Measurements from ENCODE around the gene IL3RA. TPM values are rescaled to one million over a fixed set of nuclear protein-coding genes. Genes with fewer than 3 reads are reported as not detected.
"Not testable (repeated sequence)": the region's sequence is repeated elsewhere in the genome, so short reads cannot be mapped to it uniquely, and the experiment has no call there.

The IL3RA gene
- total RNA-seq, 4 donors from 2014 or later = 5.0 to 19.1 (median 11.4) TPM

- Histone ChIP-seq H3K36me3 (peaks cover 33 to 81% (median 62%) of the 10 kb centered on the region in 4 donors), H3K27ac (replicated peaks in 1 of 4) (no peak overlapping the region), H3K4me1 (no peaks in the 10 kb centered on the region), H3K9me3 (peaks cover 0 to 28% (median 11%) of the 10 kb centered on the region in 4 donors), H3K27me3 (no peaks in the 10 kb centered on the region), H3K4me3 (no peak overlapping the region)
- TF ChIP-seq POLR2AphosphoS5 (IDR thresholded peaks at IDR 0.05) (no peak), CTCF (IDR thresholded peaks at IDR 0.05) (no peak), EP300 (IDR thresholded peaks at IDR 0.05) (no peak), POLR2A (IDR thresholded peaks at IDR 0.05; ENCODE audit: low read depth) (no peak)
- 93% methylated on average over 4 of the region's 4 CpGs for WGBS
- intact Hi-C loops (cut with DNase I) = no loop called here
- DNase-seq (ENCODE audit: extremely low spot score) = no peak
These were observed 85.5 kb downstream of the IL3RA start for GRCh38 chrX:1422135-1422465.

- Histone ChIP-seq H3K4me3 (no peak overlapping the region), H3K9me3 (peaks cover 0 to 26% (median 9%) of the 10 kb centered on the region in 4 donors), H3K4me1 (no peaks in the 10 kb centered on the region), H3K27ac (replicated peaks in 1 of 4) (no peak overlapping the region), H3K36me3 (peaks cover 35 to 82% (median 63%) of the 10 kb centered on the region in 4 donors), H3K27me3 (no peaks in the 10 kb centered on the region)
- DNase-seq (ENCODE audit: extremely low spot score) = no peak
- intact Hi-C loops (cut with DNase I) = no loop called here
- 50% methylated on average over 2 of the region's 2 CpGs for WGBS
- TF ChIP-seq CTCF (IDR thresholded peaks at IDR 0.05) (no peak), POLR2AphosphoS5 (IDR thresholded peaks at IDR 0.05) (no peak), POLR2A (IDR thresholded peaks at IDR 0.05; ENCODE audit: low read depth) (no peak), EP300 (IDR thresholded peaks at IDR 0.05) (no peak)
These were observed 86.6 kb downstream of the IL3RA start for GRCh38 chrX:1423215-1423614.

GRCh38 chrX:1424147-1424851 is 87.7 kb downstream of the IL3RA start:
- WGBS = 73% methylated on average over 9 of the region's 9 CpGs
- peaks cover 0 to 19% (median 4%) of the 10 kb centered on the region in 4 donors for H3K9me3 ChIP-seq
- intact Hi-C loops (cut with DNase I) = no loop called here
- no peaks in the 10 kb centered on the region for H3K27me3 ChIP-seq
- H3K36me3 ChIP-seq = peaks cover 30 to 71% (median 53%) of the 10 kb centered on the region in 4 donors
- DNase-seq (ENCODE audit: extremely low spot score) = no peak
- H3K27ac ChIP-seq (replicated peaks in 1 of 4) = no peak overlapping the region
- no peaks in the 10 kb centered on the region for H3K4me1 ChIP-seq
- TF ChIP-seq POLR2AphosphoS5 (IDR thresholded peaks at IDR 0.05) (no peak), EP300 (IDR thresholded peaks at IDR 0.05) (no peak), CTCF (IDR thresholded peaks at IDR 0.05) (no peak), POLR2A (IDR thresholded peaks at IDR 0.05; ENCODE audit: low read depth) (no peak)
- no peak overlapping the region for H3K4me3 ChIP-seq

GRCh38 chrX:1425381-1425780 is 88.8 kb downstream of the IL3RA start:
- Histone ChIP-seq H3K36me3 (peaks cover 30 to 75% (median 54%) of the 10 kb centered on the region in 4 donors), H3K27ac (replicated peaks in 1 of 4) (no peak overlapping the region), H3K27me3 (no peaks in the 10 kb centered on the region), H3K9me3 (peaks cover 0 to 19% (median 4%) of the 10 kb centered on the region in 4 donors), H3K4me1 (no peaks in the 10 kb centered on the region), H3K4me3 (no peak overlapping the region)
- TF ChIP-seq EP300 (IDR thresholded peaks at IDR 0.05) (no peak), POLR2AphosphoS5 (IDR thresholded peaks at IDR 0.05) (no peak), CTCF (IDR thresholded peaks at IDR 0.05) (no peak), POLR2A (IDR thresholded peaks at IDR 0.05; ENCODE audit: low read depth) (no peak)
- intact Hi-C loops (cut with DNase I) = no loop called here
- no peak for DNase-seq (ENCODE audit: extremely low spot score)
- whole genome bisulfite sequencing = 80% methylated on average over 10 of the region's 10 CpGs

GRCh38 chrX:1426321-1426720 is 89.7 kb downstream of the IL3RA start:
- H3K27me3 ChIP-seq; intact Hi-C loops (cut with DNase I); H3K4me1 ChIP-seq; DNase-seq (ENCODE audit: extremely low spot score); H3K4me3 ChIP-seq; H3K27ac ChIP-seq (replicated peaks in 1 of 4): not testable (repeated sequence)
- peaks cover 30 to 67% (median 49%) of the 10 kb centered on the region in 4 donors for H3K36me3 ChIP-seq
- WGBS = 93% methylated on average over 16 of the region's 16 CpGs
- H3K9me3 ChIP-seq = peaks cover 0 to 19% (median 4%) of the 10 kb centered on the region in 4 donors
